HG03095 (cell line): ENCODE measurements around the gene FGFR1OP2.
A peak's percentile ranks its signal among the peaks of the same experiment; 100 is the strongest.
"Not testable (repeated sequence)": the region's sequence is repeated elsewhere in the genome, so short reads cannot be mapped to it uniquely, and the experiment has no call there.

Experiments used
- ATAC-seq: cut with Tn5 transposase; IDR thresholded peaks from one replicate; pipeline ENCODE4 v1.9.1; 2021; ENCODE audit warnings: moderate library complexity; ENCODE audit not compliant: unreplicated experiment

Gene FGFR1OP2

GRCh38 chr12:26940516-26941214 lies 2.4 kb downstream of the FGFR1OP2 start:
- no peak for ATAC-seq

DNA sequence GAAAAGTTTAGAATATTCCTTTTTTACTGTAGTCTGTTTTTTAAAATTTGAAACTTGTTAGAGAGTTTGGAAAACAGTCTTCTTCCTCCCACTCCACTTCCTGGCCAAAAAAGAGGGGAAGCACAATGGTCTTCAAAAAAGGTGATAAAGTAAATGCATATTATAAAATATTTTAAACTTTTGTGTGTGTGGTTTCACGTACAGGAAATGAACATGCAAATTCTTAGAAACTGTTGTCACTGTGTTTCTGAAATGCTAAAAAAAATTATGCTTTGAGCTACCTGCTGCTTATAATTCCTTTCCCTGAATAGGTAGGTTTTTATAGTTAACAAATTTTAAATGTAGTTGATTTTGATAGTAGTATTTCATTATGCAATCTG lies 2.9 kb downstream of the FGFR1OP2 start:
- no peak for ATAC-seq

DNA sequence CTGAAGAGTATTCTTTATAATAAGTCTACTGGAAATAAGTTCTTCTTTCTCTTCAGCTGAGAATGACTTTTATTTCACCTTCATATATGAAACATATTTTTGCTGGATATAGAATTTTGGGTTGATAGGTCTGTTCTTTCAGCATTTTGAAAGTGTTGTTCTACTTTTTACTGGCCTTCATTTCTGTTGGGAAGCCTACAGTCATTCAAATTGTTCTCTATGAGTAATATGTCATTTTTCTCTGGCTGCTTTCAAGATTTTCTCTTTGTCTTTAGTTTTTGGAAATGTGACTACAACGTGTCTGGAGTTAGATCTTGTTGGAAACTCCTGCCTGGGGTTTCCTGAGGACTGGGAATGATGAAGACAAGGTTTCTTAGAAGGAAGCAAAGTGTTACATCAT lies 10.0 kb downstream of the FGFR1OP2 start:
- no peak for ATAC-seq

DNA sequence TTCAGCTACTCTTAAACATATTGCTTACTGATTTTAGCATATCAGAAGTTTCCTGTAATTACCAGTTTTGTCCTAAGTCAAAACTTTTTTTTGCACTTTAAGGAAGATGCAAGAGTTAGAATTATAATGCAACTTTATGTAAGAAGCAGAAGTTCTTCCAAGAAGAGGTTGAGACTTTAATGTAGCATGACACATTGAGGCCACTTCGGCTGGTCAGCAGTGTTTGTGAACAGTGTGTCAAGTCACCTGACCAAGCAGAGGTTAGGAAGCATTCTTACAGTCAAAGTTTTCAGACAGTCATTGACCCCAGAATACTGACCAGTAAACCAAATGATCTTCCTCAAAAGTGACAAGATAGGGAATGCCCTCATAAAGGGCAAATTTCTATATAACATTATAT lies 15.2 kb downstream of the FGFR1OP2 start:
- ATAC-seq, result no peak

- ATAC-seq, result no peak
These were observed 15.8 kb downstream of the FGFR1OP2 start for GRCh38 chr12:26954027-26954426.

DNA sequence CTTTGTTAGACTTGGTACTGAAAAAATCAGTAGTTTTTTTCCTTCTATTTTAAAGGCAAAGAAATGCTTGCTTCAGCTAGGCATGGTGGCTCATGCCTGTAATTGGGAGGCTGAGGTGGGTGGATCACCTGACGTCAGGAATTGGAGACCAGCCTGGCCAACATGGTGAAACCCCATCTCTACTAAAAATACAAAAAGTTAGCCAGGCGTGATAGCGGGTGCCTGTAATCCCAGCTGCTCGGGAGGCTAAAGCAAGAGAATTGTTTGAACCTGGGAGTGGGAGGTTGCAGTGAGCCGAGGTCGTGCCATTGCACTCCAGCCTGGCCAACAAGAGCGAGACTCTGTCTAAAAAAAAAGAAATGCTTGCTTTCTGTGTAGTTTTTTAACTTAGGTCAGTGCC lies 23.1 kb downstream of the FGFR1OP2 start:
- not testable (repeated sequence) for ATAC-seq

DNA sequence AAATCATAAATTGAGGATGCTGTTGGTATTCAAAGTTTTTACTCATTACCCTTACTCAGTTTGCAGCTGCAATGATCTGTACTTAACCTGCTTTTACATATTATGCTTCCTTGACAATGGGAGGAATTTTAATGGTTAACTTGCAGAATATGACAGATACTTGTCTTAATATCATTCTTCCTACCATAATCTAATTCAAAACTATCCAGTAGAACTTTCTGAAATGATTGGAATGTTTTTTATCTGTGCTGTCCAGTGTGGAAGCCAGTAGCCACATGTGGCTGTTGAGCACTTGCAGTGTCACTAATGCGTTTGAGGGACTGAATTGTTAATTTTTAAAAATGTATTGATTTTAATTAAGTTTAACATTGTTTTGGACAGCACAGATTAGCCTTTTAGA lies 23.5 kb downstream of the FGFR1OP2 start:
- no peak for ATAC-seq

DNA sequence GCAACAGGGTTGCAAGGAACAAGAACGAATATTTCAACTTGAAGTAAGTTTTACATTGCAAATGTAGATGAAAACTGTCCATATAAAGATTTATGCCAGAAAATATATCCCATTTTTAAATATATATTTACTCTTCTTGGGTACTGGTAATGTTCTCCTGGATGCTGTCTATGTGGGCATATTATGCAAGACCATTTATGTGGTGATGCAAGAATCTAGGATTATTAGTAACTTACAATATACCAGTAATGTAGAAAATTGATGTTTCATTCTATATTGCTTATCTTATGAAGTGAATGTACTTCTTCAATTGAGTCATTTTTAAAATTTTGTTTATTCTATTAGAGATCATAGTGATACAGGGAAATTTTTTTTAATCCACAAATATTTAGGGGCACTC lies 25.1 kb downstream of the FGFR1OP2 start:
- no peak for ATAC-seq

- no peak for ATAC-seq
These were observed 28.6 kb downstream of the FGFR1OP2 start for GRCh38 chr12:26966842-26967241.

DNA sequence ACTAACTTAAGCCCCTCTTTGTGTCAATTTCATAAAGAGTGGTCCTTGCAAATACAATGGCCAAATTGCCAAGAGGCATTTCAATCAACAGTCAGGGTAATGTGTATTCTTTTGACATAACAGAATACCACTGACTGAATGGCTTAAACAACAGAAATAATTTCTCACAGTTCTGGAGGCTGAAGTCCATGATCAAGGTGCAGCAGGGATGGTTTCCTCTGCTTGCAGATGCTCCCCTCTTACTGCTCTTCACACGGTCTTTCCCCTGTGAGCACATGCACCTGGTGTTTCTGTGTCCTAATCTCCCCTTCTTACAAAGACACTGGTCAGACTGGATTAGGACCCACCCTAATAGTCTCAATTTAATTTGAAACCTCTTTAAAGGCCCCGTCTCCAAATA lies 31.9 kb downstream of the FGFR1OP2 start:
- ATAC-seq, result no peak

DNA sequence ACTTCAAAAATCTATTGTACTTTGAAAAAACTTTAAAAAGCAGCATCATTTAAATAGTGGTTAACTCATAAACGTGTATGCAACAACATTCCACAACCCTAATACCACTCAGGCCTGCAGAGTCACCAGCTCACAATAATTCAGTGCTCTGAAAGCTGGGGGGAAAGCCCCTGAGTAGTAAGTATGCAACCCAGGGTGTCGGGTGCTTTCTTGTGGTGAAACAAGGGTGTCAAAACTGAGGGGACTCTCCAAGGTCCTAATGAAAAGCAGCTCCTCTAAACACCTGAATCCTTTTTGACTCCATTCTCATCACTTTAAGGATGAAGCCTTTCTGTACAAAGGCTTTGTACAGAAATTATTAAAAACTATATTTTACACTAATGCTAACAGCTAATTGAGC lies 33.7 kb downstream of the FGFR1OP2 start:
- ATAC-seq, result peak; percentile 96

- ATAC-seq, result no peak
These were observed 38.4 kb downstream of the FGFR1OP2 start for GRCh38 chr12:26976687-26977086.

DNA sequence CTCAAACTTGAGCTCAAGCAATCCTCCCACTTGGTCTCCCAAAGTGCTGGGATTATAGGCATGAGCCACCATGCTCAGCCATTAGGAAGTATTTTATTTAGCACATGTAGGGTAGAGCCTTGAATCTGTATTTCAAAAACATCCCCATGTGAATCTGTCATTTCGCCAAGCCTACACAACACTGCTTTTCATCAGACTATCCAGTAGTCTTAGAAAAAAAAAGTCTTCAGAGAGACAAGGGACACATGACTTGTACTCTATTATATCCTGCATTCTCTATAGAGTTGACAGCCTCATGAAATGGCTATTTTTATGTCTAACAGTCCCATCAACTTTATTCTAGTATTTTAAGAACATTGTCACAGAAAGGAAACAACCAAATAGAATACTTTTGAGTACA lies 40.5 kb downstream of the FGFR1OP2 start:
- no peak for ATAC-seq

DNA sequence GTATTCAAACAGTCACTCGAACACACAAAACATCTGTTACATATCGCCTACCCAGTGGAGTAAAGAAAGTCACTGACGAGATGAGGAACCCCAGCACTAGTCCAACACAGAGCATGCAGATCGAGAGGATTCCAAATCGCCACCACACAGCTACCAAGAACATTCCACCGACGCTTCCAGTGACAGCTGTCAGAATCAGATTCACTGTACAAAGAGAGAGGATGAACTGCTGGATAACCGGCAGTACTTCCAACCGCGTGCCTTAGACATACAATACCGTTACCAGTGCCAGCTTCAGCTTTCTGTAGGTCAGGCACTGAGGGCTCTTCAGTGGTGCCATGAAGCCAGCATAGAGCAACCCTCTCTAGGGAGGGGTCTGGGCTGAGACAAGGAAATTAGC lies 41.5 kb downstream of the FGFR1OP2 start:
- no peak for ATAC-seq

DNA sequence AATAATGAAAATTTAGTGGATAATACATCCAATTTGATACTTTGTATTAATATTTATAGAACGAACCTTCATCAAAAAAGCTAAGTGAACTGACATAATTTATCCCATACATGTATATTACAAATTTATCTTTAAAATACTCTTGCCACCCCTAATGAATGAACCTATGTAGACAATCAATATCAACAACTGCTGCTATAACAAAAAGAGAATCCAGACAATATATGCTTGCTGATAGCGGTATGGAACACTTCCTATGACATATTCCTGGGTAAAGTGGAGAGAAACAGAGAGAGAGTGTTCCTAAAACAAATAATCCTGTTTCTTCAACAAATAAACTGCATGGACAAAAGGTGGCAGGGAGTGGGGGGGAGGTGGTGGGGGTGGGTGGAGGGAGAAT lies 44.6 kb downstream of the FGFR1OP2 start:
- ATAC-seq, result no peak

DNA sequence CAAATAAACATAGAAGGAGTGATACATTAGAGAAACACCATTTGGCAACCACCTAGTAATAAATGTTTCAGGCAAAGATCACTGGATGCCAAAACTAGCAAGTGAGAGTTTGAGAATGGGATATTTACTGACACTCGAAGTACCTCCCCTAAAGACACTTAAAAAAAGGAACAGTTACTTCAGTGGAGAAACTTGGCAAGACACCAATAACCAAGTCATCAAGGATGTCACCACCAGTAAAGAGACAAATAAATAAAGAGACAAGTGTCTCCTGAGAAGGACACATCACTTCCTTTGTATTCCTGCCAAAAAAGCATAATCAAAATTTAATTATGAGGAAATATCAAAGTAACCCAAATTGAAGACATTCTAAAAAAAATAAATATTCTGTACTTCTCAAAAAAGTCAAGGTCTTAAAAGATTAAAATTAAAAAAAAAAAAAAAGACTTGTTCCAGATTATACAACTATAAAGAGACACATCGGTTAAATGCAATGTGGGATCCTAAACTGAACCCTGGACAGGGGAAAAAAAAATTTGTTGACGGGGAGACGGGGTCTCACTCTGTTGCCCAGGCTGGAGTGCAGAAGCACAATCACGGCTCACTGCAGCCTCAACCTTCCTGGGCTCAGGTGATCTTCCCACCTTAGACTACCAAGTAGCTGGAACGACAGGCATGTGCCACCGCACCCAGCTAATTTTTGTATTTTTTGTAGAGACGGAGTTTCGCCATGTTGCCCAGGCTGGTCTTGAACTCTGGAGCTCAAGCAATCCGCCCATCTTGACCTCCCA lies 49.6 kb downstream of the FGFR1OP2 start:
- no peak for ATAC-seq

- ATAC-seq, result no peak
These were observed 50.4 kb downstream of the FGFR1OP2 start for GRCh38 chr12:26988703-26989102.

DNA sequence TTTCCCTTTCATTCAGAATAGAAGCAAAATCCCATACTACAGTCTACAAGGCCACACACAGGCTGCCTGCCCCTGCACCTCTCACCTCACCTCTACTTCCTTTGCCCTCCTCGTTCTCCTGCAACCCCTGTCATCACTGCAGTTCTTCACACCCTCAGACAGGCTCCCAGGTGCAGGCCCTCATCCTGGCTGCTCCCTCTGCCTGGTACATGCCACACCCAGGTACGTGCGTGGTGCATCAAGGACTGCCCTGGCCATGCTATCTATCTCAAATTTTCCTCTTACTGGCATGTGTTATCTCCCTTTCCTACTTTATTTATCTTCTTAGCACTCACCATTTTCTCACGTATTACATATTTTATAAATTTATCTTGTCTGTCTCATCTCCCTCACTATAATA lies 51.6 kb downstream of the FGFR1OP2 start:
- ATAC-seq, result no peak

DNA sequence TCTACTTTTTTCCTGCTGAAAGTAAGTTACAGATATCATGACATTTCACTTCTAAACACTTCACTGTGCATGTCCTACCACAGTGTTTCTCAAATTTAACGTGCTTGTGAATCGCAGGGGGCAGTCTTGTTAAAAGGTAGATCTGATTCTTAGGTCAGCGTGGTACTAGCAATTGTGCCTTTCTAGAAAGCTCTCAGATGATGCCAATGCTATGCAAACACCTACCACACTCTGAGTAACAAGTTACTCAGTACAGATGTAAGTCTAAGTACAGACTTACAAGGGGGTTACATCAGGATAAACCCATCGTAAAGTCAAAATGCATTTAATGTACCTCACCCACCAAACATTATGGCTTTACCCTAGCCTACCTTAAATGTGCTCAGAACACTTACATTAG lies 53.6 kb downstream of the FGFR1OP2 start:
- ATAC-seq, result no peak

GRCh38 chr12:26994109-26994508 lies 55.8 kb downstream of the FGFR1OP2 start:
- ATAC-seq, result no peak

- no peak for ATAC-seq
These were observed 57.4 kb downstream of the FGFR1OP2 start for GRCh38 chr12:26995706-26996105.

DNA sequence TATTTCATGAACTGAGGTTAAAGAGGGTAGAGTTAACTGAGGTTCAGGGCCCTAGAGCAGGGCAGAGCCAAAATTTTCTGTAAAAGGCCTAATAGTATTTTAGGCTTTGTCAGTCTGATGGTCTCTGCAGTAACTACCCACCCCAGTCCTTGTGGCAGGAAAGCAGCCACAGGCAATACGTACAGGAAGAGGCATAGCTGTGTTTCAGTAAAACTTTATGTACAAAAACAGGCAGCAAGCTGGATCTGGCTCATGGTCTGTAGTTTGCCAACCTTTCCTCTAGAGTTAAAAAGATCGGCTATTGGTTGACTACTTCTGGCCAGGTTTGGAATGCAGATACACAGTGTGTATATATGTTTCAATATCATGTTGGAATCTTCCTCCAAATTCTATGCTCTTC lies 58.7 kb downstream of the FGFR1OP2 start:
- no peak for ATAC-seq

- ATAC-seq, result no peak
These were observed 62.7 kb downstream of the FGFR1OP2 start for GRCh38 chr12:27000961-27001360.
